SKM-1 (cell line): ENCODE data around the gene CSNK2A2.

Source experiments
- DNase-seq: peaks from one replicate; lab custom pipeline; 2025; ENCODE audit not compliant: unreplicated experiment; lab: John Stamatoyannopoulos, UW

The CSNK2A2 gene

GRCh38 chr16:58200004-58200797 is 2.3 kb upstream of the CSNK2A2 start:
- no peak for DNase-seq

GRCh38 chr16:58198803-58199411 is 1.0 kb upstream of the CSNK2A2 start:
- no peak for DNase-seq

GRCh38 chr16:58197314-58198012 is 443 bp downstream of the CSNK2A2 start:
- DNase-seq: no peak

GRCh38 chr16:58196898-58197313 is 1.0 kb downstream of the CSNK2A2 start:
- DNase-seq: no peak

GRCh38 chr16:58195771-58196170 is 2.1 kb downstream of the CSNK2A2 start:
- no peak for DNase-seq

GRCh38 chr16:58195344-58195743 is 2.6 kb downstream of the CSNK2A2 start:
- no peak for DNase-seq

- no peak for DNase-seq
These were observed 3.1 kb downstream of the CSNK2A2 start for GRCh38 chr16:58194790-58195189.

- no peak for DNase-seq
These were observed 10.1 kb downstream of the CSNK2A2 start for GRCh38 chr16:58187665-58188421.

- DNase-seq: no peak
These were observed 10.8 kb downstream of the CSNK2A2 start for GRCh38 chr16:58187092-58187491.

GRCh38 chr16:58186176-58186944 is 11.5 kb downstream of the CSNK2A2 start:
- DNase-seq: no peak

- DNase-seq: no peak
These were observed 20.6 kb downstream of the CSNK2A2 start for GRCh38 chr16:58177353-58177710.

- no peak for DNase-seq
These were observed 21.1 kb downstream of the CSNK2A2 start for GRCh38 chr16:58176608-58177352.

- no peak for DNase-seq
These were observed 27.7 kb downstream of the CSNK2A2 start for GRCh38 chr16:58170223-58170622.

- no peak for DNase-seq
These were observed 37.1 kb downstream of the CSNK2A2 start for GRCh38 chr16:58160855-58161254.

GRCh38 chr16:58158725-58159124 is 39.2 kb downstream of the CSNK2A2 start:
- no peak for DNase-seq

- DNase-seq: no peak
These were observed 39.9 kb downstream of the CSNK2A2 start for GRCh38 chr16:58157951-58158540.

GRCh38 chr16:58157239-58157638 is 40.7 kb downstream of the CSNK2A2 start:
- DNase-seq: no peak

GRCh38 chr16:58155839-58156238 is 42.1 kb downstream of the CSNK2A2 start:
- no peak for DNase-seq

- DNase-seq: no peak
These were observed 43.6 kb downstream of the CSNK2A2 start for GRCh38 chr16:58154345-58154744.
